Right atrium auricular region (tissue), 2 donors: ENCODE measurements around the gene SLC23A1. TPM values are rescaled to one million over a fixed set of nuclear protein-coding genes. Genes with fewer than 3 reads are reported as not detected.
"Not testable (repeated sequence)": the region's sequence is repeated elsewhere in the genome, so short reads cannot be mapped to it uniquely, and the experiment has no call there.

Source experiments
- DNase-seq: peaks from one replicate; pipeline ENCODE4 v3.0.0-alpha.2; 2019; ENCODE audit warnings: low spot score
- H3K27ac ChIP-seq, 2 donors: fragments of 200-600 bp; sonication (generic); 1 replicate in 1 of 2; 2 replicates in 1 of 2; pipeline ENCODE4 v1.5.1; 2016 to 2019
- H3K27me3 ChIP-seq, 2 donors: fragments of 200-600 bp; sonication (generic); one replicate each; pipeline versions ENCODE4 v1.5.1 to v1.6.0; 2017 to 2019
- H3K36me3 ChIP-seq: fragments of 200-600 bp; sonication (generic); one replicate; pipeline ENCODE4 v1.5.1; 2016
- H3K4me1 ChIP-seq, 2 donors: fragments of 200-600 bp; sonication (generic); one replicate each; pipeline versions ENCODE4 v1.5.1 to v1.6.0; 2017 to 2019
- H3K4me3 ChIP-seq, 2 donors: fragments of 200-600 bp; sonication (generic); 1 replicate in 1 of 2; 2 replicates in 1 of 2; pipeline ENCODE4 v1.5.1; 2017 to 2019; ENCODE audit warnings: mild to moderate bottlenecking in 1 of 2, moderate library complexity in 1 of 2
- H3K9me3 ChIP-seq, 2 donors: fragments of 200-600 bp; sonication (generic); one replicate each; pipeline ENCODE4 v1.5.1; 2019
- CTCF ChIP-seq, 2 donors: fragments of 200-600 bp; sonication (generic); IDR thresholded peaks; one replicate each; pipeline ENCODE4 v1.5.1; 2019; ENCODE audit warnings: antibody characterized with exemption in 2 of 2
- total RNA-seq, 2 donors: library from RNA; depleted of rRNA; stranded (reverse); fragments of >200 nt; gene quantifications; one replicate each; pipeline ENCODE4 v1.1.0, GENCODE V29; 2016

SLC23A1 gene
- total RNA-seq, 2 donors from 2014 or later, result not detected

DNA sequence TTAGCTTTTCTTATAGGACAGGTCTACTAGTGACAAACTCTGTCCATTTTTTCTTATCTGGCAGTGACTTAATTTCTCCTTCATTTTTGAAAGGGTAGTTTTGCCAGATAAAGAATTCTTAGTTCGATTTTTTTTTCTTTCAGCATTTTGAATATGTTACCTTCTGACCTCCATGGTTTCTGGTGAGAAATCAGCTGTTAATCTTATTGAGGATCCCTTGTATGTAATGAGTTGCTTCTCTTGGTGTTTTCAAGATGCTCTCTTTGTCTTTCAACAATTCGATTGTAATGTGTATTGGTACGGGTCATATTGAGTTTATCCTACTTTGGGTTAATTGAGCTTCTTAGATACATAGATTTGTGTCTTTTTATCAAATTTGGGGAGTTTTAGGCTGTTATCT, 28.9 kb downstream of the SLC23A1 start:
- TF ChIP-seq CTCF (IDR thresholded peaks at IDR 0.05), result no peak
- Histone ChIP-seq H3K27me3 (no peaks in the 10 kb centered on the region), H3K4me1 (peaks cover 0 to 10% of the 10 kb centered on the region in 2 donors), H3K36me3 (no peaks in the 10 kb centered on the region), H3K27ac (no peak overlapping the region), H3K4me3 (no peak overlapping the region), H3K9me3 (no peaks in the 10 kb centered on the region)
- no peak for DNase-seq

GRCh38 chr5:139347863-139348262, 35.2 kb downstream of the SLC23A1 start:
- H3K9me3 ChIP-seq, H3K36me3 ChIP-seq, H3K27me3 ChIP-seq, H3K4me3 ChIP-seq, H3K27ac ChIP-seq, DNase-seq: not testable (repeated sequence)
- peaks cover 0 to 47% of the 10 kb centered on the region in 2 donors for H3K4me1 ChIP-seq

DNA sequence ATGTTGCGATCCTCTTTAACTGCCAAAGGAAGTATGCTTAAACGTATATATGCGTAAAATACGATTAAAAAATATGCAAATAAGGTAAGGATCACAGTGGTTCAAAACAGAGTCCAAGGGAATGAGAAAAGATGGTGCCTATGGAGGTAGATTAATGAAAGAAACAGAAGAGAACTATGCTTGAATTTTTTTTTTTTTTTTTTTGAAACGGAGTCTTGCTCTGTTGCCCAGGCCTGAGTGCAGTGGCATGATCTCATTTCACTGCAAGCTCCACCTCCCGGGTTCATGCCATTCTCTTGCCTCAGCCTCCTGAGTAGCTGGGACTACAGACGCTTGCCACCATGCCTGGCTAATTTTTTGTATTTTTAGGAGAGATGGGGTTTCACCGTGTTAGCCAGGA, 37.7 kb downstream of the SLC23A1 start:
- H3K27me3 ChIP-seq, H3K9me3 ChIP-seq, H3K27ac ChIP-seq, H3K4me3 ChIP-seq, DNase-seq, H3K36me3 ChIP-seq: not testable (repeated sequence)
- H3K4me1 ChIP-seq, result peaks cover 0 to 51% of the 10 kb centered on the region in 2 donors

GRCh38 chr5:139344177-139344576, 38.9 kb downstream of the SLC23A1 start:
- H3K4me1 ChIP-seq, result peaks cover 0 to 51% of the 10 kb centered on the region in 2 donors
- H3K4me3 ChIP-seq, result no peak overlapping the region
- TF ChIP-seq CTCF (IDR thresholded peaks at IDR 0.05), result no peak
- H3K27ac ChIP-seq, result no peak overlapping the region
- no peaks in the 10 kb centered on the region for H3K36me3 ChIP-seq
- no peak for DNase-seq
- H3K27me3 ChIP-seq, result no peaks in the 10 kb centered on the region
- no peaks in the 10 kb centered on the region for H3K9me3 ChIP-seq

DNA sequence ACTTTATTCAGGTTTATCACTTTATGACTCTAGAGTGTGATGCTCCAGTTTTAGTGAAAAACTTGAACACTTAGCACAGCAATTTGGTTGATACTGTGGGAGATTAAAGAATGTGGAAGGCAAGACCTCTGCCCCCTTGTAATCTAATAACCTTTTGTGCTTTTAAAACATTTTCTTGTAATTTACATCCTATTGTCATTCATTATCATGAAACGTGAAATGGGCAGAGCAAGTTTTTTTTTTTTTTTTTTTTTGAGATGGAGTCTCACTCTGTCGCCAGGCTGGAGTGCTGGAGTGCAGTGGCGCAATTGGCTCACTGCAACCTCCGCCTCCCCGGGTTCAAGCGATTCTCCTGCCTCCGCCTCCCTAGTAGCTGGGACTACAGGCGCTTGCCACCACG, 39.6 kb downstream of the SLC23A1 start:
- no peaks in the 10 kb centered on the region for H3K36me3 ChIP-seq
- no peak for TF ChIP-seq CTCF (IDR thresholded peaks at IDR 0.05)
- no peaks in the 10 kb centered on the region for H3K27me3 ChIP-seq
- H3K27ac ChIP-seq, result no peak overlapping the region
- no peaks in the 10 kb centered on the region for H3K9me3 ChIP-seq
- H3K4me1 ChIP-seq, result peaks cover 0 to 45% of the 10 kb centered on the region in 2 donors
- DNase-seq, result no peak
- peak overlapping the region in 1 of 2 donors; percentile 84 for H3K4me3 ChIP-seq

- Histone ChIP-seq H3K9me3 (no peaks in the 10 kb centered on the region), H3K27ac (peak overlapping the region; percentile 94 to 98), H3K4me3 (peak overlapping the region; percentile 84 to 88), H3K4me1 (peaks cover 0 to 40% of the 10 kb centered on the region in 2 donors), H3K36me3 (no peaks in the 10 kb centered on the region), H3K27me3 (no peaks in the 10 kb centered on the region)
- no peak for TF ChIP-seq CTCF (IDR thresholded peaks at IDR 0.05)
- no peak for DNase-seq
These were observed 40.7 kb downstream of the SLC23A1 start for GRCh38 chr5:139342423-139342723.

- H3K36me3 ChIP-seq, result no peaks in the 10 kb centered on the region
- DNase-seq, result peak; percentile 98
- peak; percentile 77 to 88 for TF ChIP-seq CTCF (IDR thresholded peaks at IDR 0.05)
- H3K9me3 ChIP-seq, result no peaks in the 10 kb centered on the region
- H3K4me1 ChIP-seq, result peaks cover 0 to 40% of the 10 kb centered on the region in 2 donors
- no peaks in the 10 kb centered on the region for H3K27me3 ChIP-seq
- H3K4me3 ChIP-seq, result peak within 1 kb of the TSS; percentile 84 to 88
- peak within 1 kb of the TSS; percentile 94 to 98 for H3K27ac ChIP-seq
These were observed 41.2 kb downstream of the SLC23A1 start, which contains the start of gene PAIP2 for GRCh38 chr5:139341689-139342422. Gene PAIP2, plus strand, starts transcription at chr5:139341854. Its CDS starts 21,931 bp downstream, at chr5:139363785.
